HCT116 (cell line): ENCODE data around the gene TSHZ1. TPM values are rescaled to one million over a fixed set of nuclear protein-coding genes. Genes with fewer than 3 reads are reported as not detected.

Source experiments
- ATAC-seq: fragments of 200-7000 bp; cut with Tn5 transposase; 2 replicates; pipeline ENCODE4 v1.9.1; 2020; ENCODE audit warnings: mild to moderate bottlenecking, moderate library complexity
- BruUV-seq: library from RNA; stranded (reverse); fragments of 400-500 nt; replicated peaks from 2 replicates; lab custom pipeline; 2021; lab: Mats Ljungman, UMichigan
- CTCF ChIA-PET: fragments of 300-600 bp; sonication (Branson Sonifier 250); formaldehyde crosslinking; loops from one replicate; lab custom pipeline; 2021; ENCODE audit warnings: antibody characterized with exemption; lab: Charles Lee
- POLR2A ChIA-PET: fragments of 300-600, 350-600 bp; sonication (Branson Sonifier 250); formaldehyde crosslinking; loops from one replicate; lab custom pipeline; 2021; ENCODE audit warnings: antibody characterized with exemption; lab: Charles Lee
- RAD21 ChIA-PET, 2 experiments: fragments of 300-600 bp; sonication (Branson Sonifier 250); formaldehyde crosslinking; loops; one replicate each; lab custom pipeline; 2023; ENCODE audit warnings: low total read pairs in 2 of 2; ENCODE audit not compliant: uncharacterized antibody in 2 of 2, unreplicated experiment in 2 of 2, low non-redundant PET in 1 of 2; lab: Charles Lee
- DNase-seq: peaks from one replicate; pipeline ENCODE4 v3.0.0-alpha.2; 2010; ENCODE audit warnings: low read depth, low spot score
- H2AFZ ChIP-seq: fragments of 200-600 bp; shearing (Covaris generic), sonication (generic); 2 replicates; pipeline ENCODE4 v1.6.1; 2017; ENCODE audit warnings: low read depth, mixed run types, mixed read lengths, antibody characterized with exemption, low read length; ENCODE audit not compliant: poor library complexity, severe bottlenecking
- H3K27ac ChIP-seq: 2 replicates; pipeline ENCODE4 v1.5.1; 2012; ENCODE audit warnings: low read depth, low read length
- H3K27me3 ChIP-seq: fragments of 200-600 bp; sonication (generic); 2 replicates; pipeline ENCODE4 v1.6.1; 2016; ENCODE audit warnings: mixed run types, low read length, mixed read lengths; ENCODE audit not compliant: insufficient read depth
- H3K36me3 ChIP-seq, 2 experiments: fragments of 200-500 bp in 1 of 2; fragments of 200-600 bp in 1 of 2; sonication (Bioruptor generic) in 1 of 2; sonication (generic) in 1 of 2; 2 replicates each; pipeline versions ENCODE4 v1.5.1 to v1.6.1; 2014 to 2016; ENCODE audit warnings: low read length in 2 of 2, inconsistent platforms in 1 of 2, mixed read lengths in 1 of 2, mixed run types in 1 of 2; ENCODE audit not compliant: insufficient read depth in 2 of 2, control insufficient read depth in 1 of 2
- H3K4me1 ChIP-seq, 2 experiments: fragments of 200-600 bp in 1 of 2; sonication (generic) in 1 of 2; 2 replicates each; pipeline versions ENCODE4 v1.5.1 to v1.6.1; 2012 to 2017; ENCODE audit warnings: low read length in 2 of 2, inconsistent platforms in 1 of 2, mild to moderate bottlenecking in 1 of 2, mixed read lengths in 1 of 2, mixed run types in 1 of 2, moderate library complexity in 1 of 2; ENCODE audit not compliant: insufficient read depth in 2 of 2, control insufficient read depth in 1 of 2
- H3K4me2 ChIP-seq: fragments of 200-600 bp; sonication (generic); 2 replicates; pipeline ENCODE4 v1.6.1; 2017; ENCODE audit warnings: mixed run types, low read length, mixed read lengths
- H3K4me3 ChIP-seq, 2 experiments: fragments of 200-600 bp in 1 of 2; sonication (generic) in 1 of 2; replicated peaks in 1 of 2; 2 replicates each; pipeline ENCODE4 v1.5.1; 2011 to 2016; ENCODE audit warnings: low read length in 2 of 2, control low read depth in 1 of 2, low read depth in 1 of 2, mild to moderate bottlenecking in 1 of 2, mixed read lengths in 1 of 2, mixed run types in 1 of 2
- H3K79me2 ChIP-seq: fragments of 200-600 bp; sonication (generic); 2 replicates; pipeline ENCODE4 v1.6.1; 2017; ENCODE audit warnings: mild to moderate bottlenecking, mixed run types, low read length, moderate library complexity, mixed read lengths; ENCODE audit not compliant: insufficient read depth
- H3K9ac ChIP-seq: fragments of 200-600 bp; sonication (generic); 2 replicates; pipeline ENCODE4 v1.6.1; 2016; ENCODE audit warnings: low read length, mixed read lengths
- H3K9me2 ChIP-seq: fragments of 200-600 bp; sonication (generic), shearing (Covaris generic); 2 replicates; pipeline ENCODE4 v1.6.1; 2017; ENCODE audit warnings: mixed run types, mild to moderate bottlenecking, moderate library complexity; ENCODE audit not compliant: insufficient read depth
- H3K9me3 ChIP-seq, 2 experiments: fragments of 200-500 bp in 1 of 2; fragments of 200-600 bp in 1 of 2; sonication (Bioruptor generic) in 1 of 2; sonication (generic) in 1 of 2; 2 replicates each; pipeline ENCODE4 v1.6.1; 2014 to 2017; ENCODE audit warnings: low read length in 2 of 2, mixed read lengths in 2 of 2, inconsistent platforms in 1 of 2, low read depth in 1 of 2, mild to moderate bottlenecking in 1 of 2, mixed run types in 1 of 2, moderate library complexity in 1 of 2; ENCODE audit not compliant: control insufficient read depth in 1 of 2, insufficient read depth in 1 of 2
- H4K20me1 ChIP-seq: fragments of 200-600 bp; sonication (generic), shearing (Covaris generic); 2 replicates; pipeline ENCODE4 v1.6.1; 2017; ENCODE audit warnings: mixed run types, mild to moderate bottlenecking, moderate library complexity; ENCODE audit not compliant: insufficient read depth
- CBX3 ChIP-seq: IDR thresholded peaks from 2 replicates; pipeline ENCODE4 v1.6.1; 2012; ENCODE audit warnings: low read depth
- CEBPB ChIP-seq: IDR thresholded peaks from 2 replicates; pipeline ENCODE4 v1.6.1; 2012; ENCODE audit warnings: low read depth
- FOSL1 ChIP-seq: IDR thresholded peaks from 2 replicates; pipeline ENCODE4 v1.6.1; 2012; ENCODE audit warnings: low read depth
- JUND ChIP-seq: IDR thresholded peaks from 2 replicates; pipeline ENCODE4 v1.6.1; 2012
- POLR2AphosphoS5 ChIP-seq: IDR thresholded peaks from 2 replicates; pipeline ENCODE4 v1.6.1; 2011; ENCODE audit warnings: mild to moderate bottlenecking, low read depth, low read length, moderate library complexity
- RAD21 ChIP-seq: IDR thresholded peaks from 2 replicates; pipeline ENCODE4 v1.6.1; 2012; ENCODE audit warnings: low read depth, mild to moderate bottlenecking
- ZFX ChIP-seq: fragments of 450-650 bp; IDR thresholded peaks from 2 replicates; pipeline ENCODE4 v1.6.1; 2017
- intact Hi-C: fragments of 100-400 bp; cut with micrococcal nuclease; formaldehyde crosslinking; loops from 2 replicates; pipeline ENCODE4 v1.10.0; 2022
- total RNA-seq: library from RNA; stranded (reverse); gene quantifications from one replicate; pipeline ENCODE4 v1.2.1, GENCODE V29; 2021; ENCODE audit not compliant: unreplicated experiment
- TF ChIP-seq, protein P1 (sequence below), 3 experiments: fragments of 200-600 bp in 1 of 3; sonication (generic) in 1 of 3; IDR thresholded peaks in 2 of 3; conservative IDR thresholded peaks in 1 of 3; 2 replicates each; pipeline ENCODE4 v1.5.1; 2012 to 2017; ENCODE audit warnings: low read depth in 2 of 3, low read length in 2 of 3, antibody characterized with exemption in 1 of 3, borderline replicate concordance in 1 of 3, control low read depth in 1 of 3, mild to moderate bottlenecking in 1 of 3, mixed read lengths in 1 of 3, mixed run types in 1 of 3, moderate library complexity in 1 of 3; ENCODE audit not compliant: insufficient read depth in 1 of 3
- TF ChIP-seq, protein P2 (sequence below): IDR thresholded peaks from 2 replicates; pipeline ENCODE4 v1.6.1; 2012; ENCODE audit warnings: low read depth
- TF ChIP-seq, protein P3 (sequence below): IDR thresholded peaks from 2 replicates; pipeline ENCODE4 v1.6.1; 2011; ENCODE audit warnings: mild to moderate bottlenecking, low read length, moderate library complexity; ENCODE audit not compliant: insufficient replicate concordance; ENCODE audit errors: extremely low read depth

TSHZ1 gene
- total RNA-seq, 1 experiment from 2014 or later = 5.7 TPM

DNA sequence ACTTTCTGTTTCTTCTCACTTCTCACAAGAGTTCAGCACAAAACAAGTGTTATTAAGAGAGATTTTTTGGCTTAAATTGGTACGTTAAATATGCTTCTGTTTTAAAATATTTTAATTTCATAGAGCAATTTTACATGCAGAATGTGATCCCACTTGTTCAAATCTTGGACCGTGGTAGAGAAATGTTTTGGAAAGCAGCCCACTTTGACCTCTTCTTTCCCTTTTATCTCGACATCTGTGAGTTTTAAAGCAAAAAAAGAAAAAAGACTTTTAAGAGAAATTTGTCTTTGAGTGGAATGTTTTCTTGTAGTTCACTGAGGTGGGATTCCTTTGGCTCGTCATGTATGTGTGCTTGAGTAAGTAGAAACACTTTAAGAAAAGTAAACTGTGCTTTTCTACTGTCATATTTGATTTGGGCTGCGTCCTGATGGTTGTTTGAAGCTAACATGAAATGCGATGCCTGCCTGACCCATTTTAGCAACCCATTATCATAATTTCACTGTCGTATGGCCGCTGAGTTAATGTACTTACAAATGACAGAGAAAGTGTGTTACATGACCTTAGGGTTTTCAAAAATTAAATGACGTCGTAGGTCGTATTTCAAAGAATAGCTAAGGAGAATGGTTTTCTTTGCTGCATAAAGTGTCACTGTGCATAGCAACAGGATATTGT lies 54.5 kb downstream of the TSHZ1 start:
- Histone ChIP-seq H3K4me3 (no peak overlapping the region), H3K9ac (no peak overlapping the region), H3K36me3 (no peaks in the 10 kb centered on the region), H3K4me1 (no peaks in the 10 kb centered on the region), H3K9me3 (no peaks in the 10 kb centered on the region), H3K9me2 (no peaks in the 10 kb centered on the region), H3K27ac (no peak overlapping the region), H3K79me2 (no peaks in the 10 kb centered on the region), H2AFZ (no peak overlapping the region), H3K27me3 (no peaks in the 10 kb centered on the region), H3K4me2 (no peak overlapping the region), H4K20me1 (no peaks in the 10 kb centered on the region)
- no peak for ATAC-seq
- DNase-seq = no peak
- TF ChIP-seq ZFX (no peak), RAD21 (no peak), CBX3 (no peak), POLR2AphosphoS5 (no peak), JUND (no peak), CEBPB (no peak), FOSL1 (no peak)
- TF ChIP-seq, protein P1, sequence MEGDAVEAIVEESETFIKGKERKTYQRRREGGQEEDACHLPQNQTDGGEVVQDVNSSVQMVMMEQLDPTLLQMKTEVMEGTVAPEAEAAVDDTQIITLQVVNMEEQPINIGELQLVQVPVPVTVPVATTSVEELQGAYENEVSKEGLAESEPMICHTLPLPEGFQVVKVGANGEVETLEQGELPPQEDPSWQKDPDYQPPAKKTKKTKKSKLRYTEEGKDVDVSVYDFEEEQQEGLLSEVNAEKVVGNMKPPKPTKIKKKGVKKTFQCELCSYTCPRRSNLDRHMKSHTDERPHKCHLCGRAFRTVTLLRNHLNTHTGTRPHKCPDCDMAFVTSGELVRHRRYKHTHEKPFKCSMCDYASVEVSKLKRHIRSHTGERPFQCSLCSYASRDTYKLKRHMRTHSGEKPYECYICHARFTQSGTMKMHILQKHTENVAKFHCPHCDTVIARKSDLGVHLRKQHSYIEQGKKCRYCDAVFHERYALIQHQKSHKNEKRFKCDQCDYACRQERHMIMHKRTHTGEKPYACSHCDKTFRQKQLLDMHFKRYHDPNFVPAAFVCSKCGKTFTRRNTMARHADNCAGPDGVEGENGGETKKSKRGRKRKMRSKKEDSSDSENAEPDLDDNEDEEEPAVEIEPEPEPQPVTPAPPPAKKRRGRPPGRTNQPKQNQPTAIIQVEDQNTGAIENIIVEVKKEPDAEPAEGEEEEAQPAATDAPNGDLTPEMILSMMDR (IDR thresholded peaks at IDR 0.05 in 2 of 3, conservative IDR thresholded peaks at IDR 0.05 in 1 of 3; ENCODE audit: borderline replicate concordance in 1 of 3, insufficient read depth in 1 of 3, low read depth in 2 of 3, low read length in 2 of 3) = no peak
- TF ChIP-seq, protein P2, sequence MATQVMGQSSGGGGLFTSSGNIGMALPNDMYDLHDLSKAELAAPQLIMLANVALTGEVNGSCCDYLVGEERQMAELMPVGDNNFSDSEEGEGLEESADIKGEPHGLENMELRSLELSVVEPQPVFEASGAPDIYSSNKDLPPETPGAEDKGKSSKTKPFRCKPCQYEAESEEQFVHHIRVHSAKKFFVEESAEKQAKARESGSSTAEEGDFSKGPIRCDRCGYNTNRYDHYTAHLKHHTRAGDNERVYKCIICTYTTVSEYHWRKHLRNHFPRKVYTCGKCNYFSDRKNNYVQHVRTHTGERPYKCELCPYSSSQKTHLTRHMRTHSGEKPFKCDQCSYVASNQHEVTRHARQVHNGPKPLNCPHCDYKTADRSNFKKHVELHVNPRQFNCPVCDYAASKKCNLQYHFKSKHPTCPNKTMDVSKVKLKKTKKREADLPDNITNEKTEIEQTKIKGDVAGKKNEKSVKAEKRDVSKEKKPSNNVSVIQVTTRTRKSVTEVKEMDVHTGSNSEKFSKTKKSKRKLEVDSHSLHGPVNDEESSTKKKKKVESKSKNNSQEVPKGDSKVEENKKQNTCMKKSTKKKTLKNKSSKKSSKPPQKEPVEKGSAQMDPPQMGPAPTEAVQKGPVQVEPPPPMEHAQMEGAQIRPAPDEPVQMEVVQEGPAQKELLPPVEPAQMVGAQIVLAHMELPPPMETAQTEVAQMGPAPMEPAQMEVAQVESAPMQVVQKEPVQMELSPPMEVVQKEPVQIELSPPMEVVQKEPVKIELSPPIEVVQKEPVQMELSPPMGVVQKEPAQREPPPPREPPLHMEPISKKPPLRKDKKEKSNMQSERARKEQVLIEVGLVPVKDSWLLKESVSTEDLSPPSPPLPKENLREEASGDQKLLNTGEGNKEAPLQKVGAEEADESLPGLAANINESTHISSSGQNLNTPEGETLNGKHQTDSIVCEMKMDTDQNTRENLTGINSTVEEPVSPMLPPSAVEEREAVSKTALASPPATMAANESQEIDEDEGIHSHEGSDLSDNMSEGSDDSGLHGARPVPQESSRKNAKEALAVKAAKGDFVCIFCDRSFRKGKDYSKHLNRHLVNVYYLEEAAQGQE = no peak
- TF ChIP-seq, protein P3, sequence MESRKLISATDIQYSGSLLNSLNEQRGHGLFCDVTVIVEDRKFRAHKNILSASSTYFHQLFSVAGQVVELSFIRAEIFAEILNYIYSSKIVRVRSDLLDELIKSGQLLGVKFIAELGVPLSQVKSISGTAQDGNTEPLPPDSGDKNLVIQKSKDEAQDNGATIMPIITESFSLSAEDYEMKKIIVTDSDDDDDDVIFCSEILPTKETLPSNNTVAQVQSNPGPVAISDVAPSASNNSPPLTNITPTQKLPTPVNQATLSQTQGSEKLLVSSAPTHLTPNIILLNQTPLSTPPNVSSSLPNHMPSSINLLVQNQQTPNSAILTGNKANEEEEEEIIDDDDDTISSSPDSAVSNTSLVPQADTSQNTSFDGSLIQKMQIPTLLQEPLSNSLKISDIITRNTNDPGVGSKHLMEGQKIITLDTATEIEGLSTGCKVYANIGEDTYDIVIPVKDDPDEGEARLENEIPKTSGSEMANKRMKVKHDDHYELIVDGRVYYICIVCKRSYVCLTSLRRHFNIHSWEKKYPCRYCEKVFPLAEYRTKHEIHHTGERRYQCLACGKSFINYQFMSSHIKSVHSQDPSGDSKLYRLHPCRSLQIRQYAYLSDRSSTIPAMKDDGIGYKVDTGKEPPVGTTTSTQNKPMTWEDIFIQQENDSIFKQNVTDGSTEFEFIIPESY = no peak
- ChIA-PET RAD21 (no interaction called here), CTCF (no interaction called here), POLR2A (no interaction called here)
- no TSS peak for BruUV-seq
- intact Hi-C loops = no loop called here
